ENCODE results near the gene WNK4. TPM values are rescaled to one million over a fixed set of nuclear protein-coding genes. Genes with fewer than 3 reads are reported as not detected.
A peak's percentile ranks its signal among the peaks of the same experiment; 100 is the strongest.

Gene WNK4
- total and polyA plus RNA-seq, 2 experiments from 2014 or later = 0.10 to 0.65 TPM

GRCh38 chr17:42759982-42760651, 20.3 kb upstream of the WNK4 start:
- Mint-ChIP-seq H3K4me1 (peaks cover 24% of the 10 kb centered on the region), H3K4me3 (peak overlapping the region; percentile 68), H3K27ac (no peak overlapping the region), H3K36me3 (ENCODE audit: low read depth) (no peaks in the 10 kb centered on the region), H3K9me3 (no peaks in the 10 kb centered on the region), H3K27me3 (ENCODE audit: insufficient read depth, low read depth, poor library complexity) (peaks cover 41% of the 10 kb centered on the region)
- H4K20me1 ChIP-seq (replicated peaks; ENCODE audit: insufficient read depth) = no peaks in the 10 kb centered on the region
- H3K9me2 ChIP-seq (ENCODE audit: insufficient read depth) = no peaks in the 10 kb centered on the region
- no peak for DNase-seq (ENCODE audit: low spot score)
- H3K4me2 ChIP-seq = peak overlapping the region; percentile 96
- peak overlapping the region; percentile 97 for H2AFZ ChIP-seq
- H3K27ac ChIP-seq (ENCODE audit: low read depth) = no peak overlapping the region
- ATAC-seq = no peak
- H3K4me3 ChIP-seq = peak overlapping the region; percentile 80
- H3K27me3 ChIP-seq (ENCODE audit: insufficient read depth) = peaks cover 40% of the 10 kb centered on the region
- no peaks in the 10 kb centered on the region; the same call in 1 of the 2 replicates for H3K36me3 ChIP-seq (ENCODE audit: insufficient read depth)
- H3K79me2 ChIP-seq (replicated peaks; ENCODE audit: insufficient read depth) = no peaks in the 10 kb centered on the region
- TF ChIP-seq CREB1 (CRISPR knock-in tag; IDR thresholded peaks at IDR 0.05; ENCODE audit: low read depth) = no peak
- no peak for TF ChIP-seq NANOG (IDR thresholded peaks at IDR 0.05; ENCODE audit: borderline replicate concordance)
- no peak for TF ChIP-seq ZNF114 (CRISPR knock-in tag; IDR thresholded peaks at IDR 0.05)
- TF ChIP-seq JUNB (IDR thresholded peaks at IDR 0.05; ENCODE audit: unreplicated experiment) = no peak
- no peak for TF ChIP-seq ZNF462 (CRISPR knock-in tag; IDR thresholded peaks at IDR 0.05)
- TF ChIP-seq REST (IDR thresholded peaks at IDR 0.05; ENCODE audit: unreplicated experiment) = no peak
- no peak for TF ChIP-seq STAT1 (IDR thresholded peaks at IDR 0.05; ENCODE audit: unreplicated experiment)
- TF ChIP-seq EZH2phosphoT487 (IDR thresholded peaks at IDR 0.05; ENCODE audit: unreplicated experiment) = no peak
- TF ChIP-seq POLR2AphosphoS5 (IDR thresholded peaks at IDR 0.05; ENCODE audit: low read depth) = no peak
- no peak for TF ChIP-seq ETS1 (IDR thresholded peaks at IDR 0.05)
- no peak for TF ChIP-seq CTCF (conservative IDR thresholded peaks at IDR 0.05; ENCODE audit: low read depth in 2 of 2)
- TF ChIP-seq EZH2 (IDR thresholded peaks at IDR 0.05; ENCODE audit: low read depth, unreplicated experiment) = no peak
- no peak for TF ChIP-seq ZNF331 (CRISPR knock-in tag; IDR thresholded peaks at IDR 0.05; ENCODE audit: low read depth)
- peaks cover 15% of the 10 kb centered on the region; the same call in 1 of the 2 replicates for H3K4me1 ChIP-seq (ENCODE audit: insufficient read depth)
- H3F3A ChIP-seq (replicated peaks; ENCODE audit: low read depth) = no peaks in the 10 kb centered on the region; the same call in 1 of the 2 replicates

Data from GM23338 (cell line).